HG02588 (cell line): ENCODE measurements around the gene CADM2.

Experiments used
- ATAC-seq: cut with Tn5 transposase; IDR thresholded peaks from one replicate; pipeline ENCODE4 v1.9.1; 2021; ENCODE audit warnings: mild to moderate bottlenecking, moderate library complexity; ENCODE audit not compliant: unreplicated experiment

Gene CADM2

GRCh38 chr3:85780806-85781205 lies 822.0 kb downstream of the CADM2 start:
- ATAC-seq = no peak

- no peak for ATAC-seq
Measured at GRCh38 chr3:85781806-85782205, 823.0 kb downstream of the CADM2 start.

DNA sequence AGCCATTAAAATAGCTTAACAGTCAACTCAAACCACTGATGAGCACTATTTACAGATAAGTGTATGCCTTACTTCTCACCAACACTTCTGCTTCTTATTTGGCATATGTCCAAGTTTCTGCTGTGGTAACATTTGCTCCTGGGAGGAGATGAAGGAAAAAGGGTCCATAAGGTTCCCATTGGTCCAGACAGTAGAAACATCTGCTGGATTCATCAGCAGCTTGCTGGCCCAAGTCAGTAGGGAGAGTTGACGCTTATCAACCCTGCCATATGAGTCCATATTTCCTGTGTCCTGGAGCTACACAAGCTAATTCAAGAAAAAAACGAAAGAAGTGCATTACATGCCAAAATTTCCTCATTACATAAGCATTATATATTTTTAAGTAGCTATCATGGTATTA lies 824.5 kb downstream of the CADM2 start:
- no peak for ATAC-seq

DNA sequence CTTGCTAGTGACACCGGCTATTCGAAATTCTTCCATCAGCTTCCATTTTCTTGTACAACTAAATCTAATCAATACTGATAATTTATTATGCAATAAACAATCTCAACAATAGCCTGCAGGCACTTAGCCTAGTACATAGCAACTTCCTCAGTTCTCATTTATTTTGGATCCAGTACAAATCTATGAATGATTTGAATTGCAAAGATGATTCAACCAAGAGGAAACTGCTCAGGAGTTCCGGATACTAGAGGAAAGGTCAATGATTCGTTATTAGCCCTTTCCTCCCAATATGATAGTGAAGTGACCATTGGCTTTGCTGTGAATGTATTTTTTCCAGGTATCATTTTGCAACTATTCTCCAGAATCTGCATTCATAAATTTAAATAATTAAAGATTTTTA lies 827.0 kb downstream of the CADM2 start:
- no peak for ATAC-seq

- ATAC-seq = no peak
Measured at GRCh38 chr3:85790445-85791030, 831.7 kb downstream of the CADM2 start.

DNA sequence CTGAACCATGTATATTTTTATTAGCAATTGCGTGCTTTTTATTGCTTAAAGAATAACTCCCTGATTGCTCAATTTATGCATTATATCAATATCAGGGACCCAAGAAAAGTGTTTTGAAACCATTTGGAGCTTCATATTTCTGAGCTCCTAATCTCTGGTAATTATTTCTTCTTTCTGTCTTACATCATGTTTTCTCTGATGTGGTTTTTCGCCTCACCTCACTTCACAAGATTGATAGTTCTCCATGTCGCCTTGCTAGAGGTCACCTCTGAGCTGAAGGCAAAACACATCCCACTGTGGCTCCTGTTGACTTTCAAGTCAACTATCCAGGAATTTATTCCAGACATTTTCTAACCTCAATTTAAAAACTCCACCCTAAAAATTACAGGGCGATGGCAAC lies 837.4 kb downstream of the CADM2 start:
- no peak for ATAC-seq

DNA sequence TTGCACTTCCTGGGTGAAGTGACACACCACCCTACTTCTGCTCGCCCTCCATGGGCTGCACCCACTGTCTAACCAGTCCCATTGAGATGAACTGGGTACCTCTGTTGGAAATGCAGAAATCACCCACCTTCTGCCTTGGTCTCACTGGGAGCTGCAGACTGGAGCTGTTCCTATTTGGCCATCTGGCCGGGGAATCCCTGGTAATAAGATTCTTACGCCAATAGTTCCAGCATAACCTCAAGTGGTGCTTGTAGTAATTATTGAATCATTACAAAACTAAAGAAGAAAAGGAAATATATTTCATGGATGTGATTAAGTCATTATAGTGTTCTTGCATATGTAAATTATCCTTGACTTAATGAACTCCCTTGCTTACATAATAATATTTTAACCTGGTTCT lies 841.9 kb downstream of the CADM2 start:
- ATAC-seq = no peak

- no peak for ATAC-seq
Measured at GRCh38 chr3:85801955-85802354, 843.2 kb downstream of the CADM2 start.

DNA sequence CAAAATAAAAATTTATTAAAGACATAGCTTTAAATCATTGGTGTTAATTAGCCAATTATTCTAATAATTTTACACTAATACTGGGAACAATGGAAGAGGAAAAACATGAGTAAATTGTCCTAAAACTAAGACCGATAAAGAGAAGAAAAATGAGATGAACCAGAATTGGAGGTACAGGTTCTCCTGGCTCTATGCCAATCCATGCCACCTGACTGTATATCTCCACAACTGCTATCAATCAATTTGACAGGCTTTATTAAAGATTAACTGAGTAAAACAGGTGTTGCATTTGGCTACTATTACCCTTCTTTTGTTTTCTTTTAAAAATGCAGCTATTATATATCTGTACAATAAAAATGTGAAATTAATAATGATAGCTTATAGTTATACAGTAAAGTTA lies 850.0 kb downstream of the CADM2 start:
- no peak for ATAC-seq

DNA sequence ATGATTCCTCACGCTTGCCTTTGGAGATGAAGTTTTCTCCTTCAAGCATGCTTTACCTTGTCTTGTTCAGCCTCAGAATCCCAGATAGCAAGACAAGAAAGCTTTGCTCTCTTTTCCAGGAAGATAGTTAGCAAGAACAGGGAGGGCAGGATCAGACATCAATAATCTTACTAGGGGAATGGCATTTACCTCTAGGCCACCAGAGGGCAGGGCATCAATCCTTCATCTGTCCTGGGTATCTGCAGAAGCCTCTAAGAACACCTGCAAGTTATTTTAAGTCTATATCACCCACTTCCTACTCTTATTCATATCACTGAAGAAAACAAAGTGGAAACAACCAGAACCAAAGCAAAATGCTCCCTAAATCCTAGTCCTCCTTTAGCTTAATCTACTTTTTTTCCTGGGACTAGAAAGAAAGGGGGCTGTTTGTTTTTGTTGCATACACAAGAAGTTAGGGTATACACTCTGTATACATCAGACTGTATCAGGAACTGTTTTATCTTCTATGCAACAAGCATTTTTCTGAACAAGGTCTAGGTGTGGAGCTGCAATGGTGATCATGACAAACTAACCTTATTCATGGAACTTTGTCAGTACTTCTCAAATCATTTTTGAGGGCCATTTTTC lies 862.5 kb downstream of the CADM2 start:
- ATAC-seq = peak; percentile 78

DNA sequence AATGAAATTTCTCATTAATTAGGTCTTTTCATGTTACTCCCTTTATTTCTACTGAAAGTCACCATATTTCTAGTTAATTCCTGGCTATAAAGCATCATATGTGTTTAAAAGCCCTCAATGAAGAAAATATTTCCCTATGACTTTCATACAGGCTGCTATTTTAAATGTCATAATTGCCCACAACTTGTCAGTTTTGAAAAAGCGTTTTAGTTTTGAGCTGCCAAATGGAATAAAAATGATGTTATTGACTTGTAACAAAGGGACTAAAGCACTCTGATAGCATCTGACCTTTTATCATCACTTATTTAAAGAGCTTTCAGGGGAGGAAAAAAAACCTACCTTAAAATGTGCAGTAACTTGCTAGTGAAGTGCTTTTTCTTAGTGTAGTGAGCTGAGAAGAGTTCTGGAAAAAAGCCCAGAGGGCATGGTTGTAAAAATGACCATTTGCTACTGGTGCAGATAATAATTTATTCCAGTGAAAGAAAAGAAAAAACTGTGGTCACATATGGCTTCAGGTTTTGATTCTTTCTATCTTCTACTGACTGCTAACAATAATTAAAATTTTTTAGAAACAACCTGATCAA lies 877.2 kb downstream of the CADM2 start:
- no peak for ATAC-seq

GRCh38 chr3:85837402-85837801 lies 878.6 kb downstream of the CADM2 start:
- no peak for ATAC-seq

DNA sequence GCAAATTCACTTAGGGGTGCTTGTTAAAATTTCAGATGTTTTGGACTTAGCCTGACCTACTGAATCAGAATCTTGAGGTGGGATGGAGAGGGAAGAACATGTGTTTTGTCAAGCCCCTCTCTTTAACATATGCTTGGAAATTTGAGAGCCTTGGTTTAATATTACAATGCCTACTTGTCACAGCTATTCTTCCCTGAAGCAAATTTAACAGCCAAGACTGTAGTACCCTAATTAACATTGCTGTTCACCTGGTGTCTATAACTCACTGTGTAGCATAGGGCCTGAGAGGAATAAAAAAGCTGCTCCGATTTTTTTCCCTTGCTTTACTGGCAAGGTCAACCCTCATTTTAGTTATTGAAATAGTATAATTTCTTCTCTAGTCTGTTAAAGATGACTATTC lies 880.1 kb downstream of the CADM2 start:
- no peak for ATAC-seq

- no peak for ATAC-seq
Measured at GRCh38 chr3:85842081-85842480, 883.3 kb downstream of the CADM2 start.

- no peak for ATAC-seq
Measured at GRCh38 chr3:85846940-85847339, 888.2 kb downstream of the CADM2 start.

GRCh38 chr3:85851071-85851470 lies 892.3 kb downstream of the CADM2 start:
- no peak for ATAC-seq

DNA sequence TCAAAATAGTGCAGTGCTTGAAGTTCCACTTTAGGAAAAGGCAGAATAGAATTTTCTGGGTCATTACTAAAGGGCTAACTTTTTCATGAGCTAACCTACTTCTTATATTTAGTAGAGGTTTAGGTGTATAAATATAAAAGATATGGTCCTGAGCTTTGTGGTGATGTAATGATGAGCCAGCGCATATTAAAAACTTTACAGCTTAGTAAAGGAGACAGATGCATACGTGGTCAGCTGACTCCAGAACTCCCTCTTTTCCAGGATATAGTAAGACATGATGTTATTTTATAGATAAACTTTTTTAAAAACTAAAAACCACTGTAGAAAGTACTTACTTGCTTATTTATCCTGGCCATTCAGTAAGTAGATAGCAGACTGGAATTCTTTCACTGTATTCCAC lies 895.0 kb downstream of the CADM2 start:
- no peak for ATAC-seq

DNA sequence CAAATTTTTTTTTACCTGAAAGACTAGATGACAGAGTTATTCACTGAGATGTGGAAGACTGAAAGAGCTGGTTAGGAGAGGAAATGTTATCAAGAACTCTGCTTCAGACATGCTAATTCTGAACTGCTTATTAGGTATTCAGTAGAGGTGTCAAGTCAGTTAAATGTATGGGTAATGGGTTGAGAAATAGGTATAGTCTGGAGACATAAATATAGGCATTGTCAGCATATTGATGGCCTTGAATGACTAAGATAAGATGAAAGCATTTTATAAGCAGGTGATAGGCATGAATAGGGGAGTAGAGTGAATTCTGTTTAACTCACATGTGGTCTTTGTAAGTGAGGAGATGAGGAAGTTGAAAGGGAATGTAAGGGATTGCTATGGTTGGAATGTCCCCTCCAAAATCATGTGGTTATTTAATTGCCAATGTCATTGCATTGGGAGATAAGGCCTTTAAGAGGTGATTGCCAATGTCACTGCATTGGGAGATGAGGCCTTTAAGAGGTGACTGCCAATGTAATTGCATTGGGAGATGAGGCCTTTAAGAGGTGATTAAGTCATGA lies 904.2 kb downstream of the CADM2 start:
- no peak for ATAC-seq

- ATAC-seq = no peak
Measured at GRCh38 chr3:85864896-85865295, 906.1 kb downstream of the CADM2 start.

GRCh38 chr3:85867072-85867471 lies 908.3 kb downstream of the CADM2 start:
- ATAC-seq = no peak

DNA sequence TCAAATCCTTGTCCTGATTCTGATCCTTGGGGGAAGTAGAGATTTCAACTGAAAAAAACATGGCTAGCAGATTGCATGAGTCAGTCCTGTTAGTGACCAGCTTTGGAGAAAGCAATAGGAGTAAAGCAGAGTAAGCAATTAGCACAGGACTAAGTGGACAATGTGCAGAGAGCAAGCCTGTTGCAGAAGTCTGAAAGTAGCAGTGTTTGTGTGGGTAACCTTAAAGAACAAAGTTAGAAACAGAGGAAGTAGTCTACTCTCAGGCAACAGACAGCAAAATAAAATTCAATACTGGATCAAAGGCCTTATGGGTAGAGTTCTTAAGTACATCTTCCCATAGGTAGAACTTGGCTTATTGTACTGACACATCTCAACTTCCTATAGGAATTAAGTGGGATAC lies 916.8 kb downstream of the CADM2 start:
- no peak for ATAC-seq

DNA sequence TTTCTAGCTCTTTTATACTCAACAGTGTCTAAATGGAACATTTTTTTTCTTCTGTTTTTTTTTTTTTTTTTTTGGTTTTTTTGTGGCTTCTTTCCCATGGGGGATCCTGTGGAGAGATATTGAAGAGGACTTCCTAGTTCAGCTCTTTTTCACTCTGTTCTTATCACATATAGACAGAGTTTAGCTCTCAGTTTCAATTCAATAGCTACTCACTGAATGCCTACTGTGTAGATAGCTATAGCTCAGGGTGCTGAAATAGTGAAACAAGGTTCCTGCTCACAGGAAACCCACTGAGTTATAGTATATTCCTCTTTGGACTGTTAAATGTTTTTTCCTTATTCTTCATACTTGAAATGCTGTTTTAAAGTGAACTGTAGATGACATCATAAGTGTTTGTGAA lies 918.8 kb downstream of the CADM2 start:
- ATAC-seq = no peak
